HG03025 (cell line): ENCODE measurements around the gene NACAD.

Experiments
- ATAC-seq: cut with Tn5 transposase; IDR thresholded peaks from one replicate; pipeline ENCODE4 v1.9.1; 2021; ENCODE audit warnings: mild to moderate bottlenecking, moderate library complexity; ENCODE audit not compliant: unreplicated experiment, low FRiP score

The NACAD gene

DNA sequence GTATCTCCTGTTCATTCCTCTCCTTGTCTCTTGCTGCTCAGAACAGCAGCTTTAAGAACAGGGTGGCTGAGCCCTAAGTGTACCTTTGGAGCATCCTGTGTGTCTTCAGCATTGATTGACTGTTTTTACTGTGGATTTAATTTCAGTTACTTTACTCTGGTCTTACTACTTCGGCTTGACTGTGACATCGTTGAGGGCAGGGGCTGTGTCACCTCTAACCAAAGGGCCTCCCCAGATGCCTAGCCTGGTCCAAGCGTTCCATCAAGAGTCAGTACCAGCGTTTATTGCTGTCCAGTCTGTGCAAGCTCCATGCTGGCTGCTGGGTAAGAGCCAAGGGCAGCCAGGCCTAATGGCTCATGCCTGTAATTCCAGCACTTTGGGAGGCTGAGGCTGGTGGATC lies 56.3 kb downstream of the NACAD start:
- no peak for ATAC-seq

DNA sequence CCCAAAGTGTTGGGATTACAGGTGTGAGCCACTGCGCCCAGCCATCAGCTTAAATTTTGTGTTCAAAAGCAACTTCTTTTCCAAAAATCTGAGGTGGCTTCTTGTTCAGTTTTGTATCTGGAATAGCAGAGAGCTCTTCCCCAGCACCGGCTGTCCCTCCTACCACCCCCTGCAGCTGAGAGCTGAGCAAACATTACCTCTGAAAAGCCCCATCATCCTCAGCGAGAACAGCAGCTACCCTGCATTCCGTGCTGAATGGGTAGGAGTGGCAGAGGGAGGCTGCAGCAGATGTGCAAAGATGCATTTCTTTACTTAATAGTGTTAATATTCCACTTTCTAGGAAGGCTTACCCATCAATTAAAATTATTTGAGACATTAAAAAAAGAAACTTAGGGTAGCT lies 56.9 kb downstream of the NACAD start:
- ATAC-seq: no peak
